Neural cell (in vitro differentiated cells): Measurements from ENCODE around the gene LRRC4B. TPM values are rescaled to one million over a fixed set of nuclear protein-coding genes. Genes with fewer than 3 reads are reported as not detected.

Source experiments
- H2AFZ ChIP-seq: fragments of 200-600, 300-800 bp; sonication (generic), shearing (Covaris generic); 2 replicates; pipeline ENCODE4 v1.6.0; 2014; ENCODE audit warnings: low read depth, mild to moderate bottlenecking, antibody characterized with exemption, low read length, moderate library complexity
- H3F3A ChIP-seq: fragments of 200-600 bp; shearing (Covaris generic); 2 replicates; pipeline ENCODE4 v1.6.1; 2016; ENCODE audit warnings: mild to moderate bottlenecking, moderate library complexity, mixed read lengths, antibody characterized with exemption, low read length; ENCODE audit not compliant: insufficient read depth, poor library complexity, severe bottlenecking
- H3K27ac ChIP-seq: fragments of 200-600, 300-800 bp; sonication (generic), shearing (Covaris generic); 2 replicates; pipeline ENCODE4 v1.5.1; 2014; ENCODE audit warnings: mild to moderate bottlenecking, low read length, moderate library complexity
- H3K27me3 ChIP-seq: fragments of 300-800, 200-600 bp; sonication (generic), shearing (Covaris generic); 2 replicates; pipeline ENCODE4 v1.6.0; 2014; ENCODE audit warnings: mild to moderate bottlenecking, low read depth, low read length, moderate library complexity; ENCODE audit not compliant: insufficient read depth
- H3K36me3 ChIP-seq: fragments of 300-800, 200-600 bp; sonication (generic), shearing (Covaris generic); 2 replicates; pipeline ENCODE4 v1.5.1; 2014; ENCODE audit warnings: mild to moderate bottlenecking, antibody characterized with exemption, low read length, moderate library complexity; ENCODE audit not compliant: insufficient read depth
- H3K4me2 ChIP-seq: fragments of 300-800, 200-600 bp; sonication (generic), shearing (Covaris generic); 2 replicates; pipeline ENCODE4 v1.6.0; 2014; ENCODE audit warnings: mild to moderate bottlenecking, low read length
- H3K4me3 ChIP-seq: fragments of 300-800, 200-600 bp; sonication (generic), shearing (Covaris generic); 2 replicates; pipeline ENCODE4 v1.5.1; 2014; ENCODE audit warnings: mild to moderate bottlenecking, low read length, moderate library complexity
- H3K79me2 ChIP-seq: fragments of 200-600 bp; shearing (Covaris generic); replicated peaks from 2 replicates; pipeline ENCODE4 v1.6.0; 2014; ENCODE audit warnings: mild to moderate bottlenecking, low read length, moderate library complexity; ENCODE audit not compliant: insufficient read depth
- H3K9ac ChIP-seq: fragments of 300-800, 200-600 bp; sonication (generic), shearing (Covaris generic); 2 replicates; pipeline ENCODE4 v1.6.1; 2016; ENCODE audit warnings: mild to moderate bottlenecking, low read length, mixed read lengths
- H3K9me2 ChIP-seq: fragments of 200-600 bp; shearing (Covaris generic); 2 replicates; pipeline ENCODE4 v1.6.1; 2016; ENCODE audit warnings: mild to moderate bottlenecking, low read length, mixed read lengths; ENCODE audit not compliant: insufficient read depth
- H3K9me3 ChIP-seq: fragments of 200-600, 300-800 bp; sonication (generic), shearing (Covaris generic); 2 replicates; pipeline ENCODE4 v1.6.1; 2016; ENCODE audit warnings: mild to moderate bottlenecking, mixed run types, low read length, moderate library complexity, mixed read lengths
- H4K20me1 ChIP-seq: fragments of 200-600 bp; shearing (Covaris generic); 2 replicates; pipeline ENCODE4 v1.6.1; 2016; ENCODE audit warnings: mild to moderate bottlenecking, mixed run types; ENCODE audit not compliant: insufficient read depth
- EP300 ChIP-seq: fragments of 450-650 bp; conservative IDR thresholded peaks from 2 replicates; pipeline ENCODE4 v1.6.1; 2014; ENCODE audit warnings: antibody characterized with exemption, mild to moderate bottlenecking, moderate library complexity; ENCODE audit not compliant: poor library complexity, severe bottlenecking
- EZH2 ChIP-seq: fragments of 200-600, 300-800 bp; shearing (Covaris generic), sonication (generic); IDR thresholded peaks from 2 replicates; pipeline ENCODE4 v1.6.1; 2014; ENCODE audit warnings: antibody characterized with exemption, low read length, borderline replicate concordance, mild to moderate bottlenecking; ENCODE audit not compliant: insufficient read depth, poor library complexity, severe bottlenecking
- MXI1 ChIP-seq: fragments of 450-650 bp; conservative IDR thresholded peaks from 2 replicates; pipeline ENCODE4 v1.6.1; 2014; ENCODE audit warnings: antibody characterized with exemption, mild to moderate bottlenecking; ENCODE audit not compliant: poor library complexity, severe bottlenecking
- POLR2AphosphoS5 ChIP-seq: IDR thresholded peaks from 2 replicates; pipeline ENCODE4 v1.6.1; 2012
- RAD21 ChIP-seq: fragments of 450-650 bp; conservative IDR thresholded peaks from 2 replicates; pipeline ENCODE4 v1.6.1; 2014; ENCODE audit warnings: antibody characterized with exemption, mild to moderate bottlenecking, moderate library complexity
- SMC3 ChIP-seq: fragments of 450-650 bp; conservative IDR thresholded peaks from 2 replicates; pipeline ENCODE4 v1.6.1; 2014; ENCODE audit warnings: antibody characterized with exemption, mild to moderate bottlenecking, moderate library complexity; ENCODE audit not compliant: poor library complexity
- TAF1 ChIP-seq: IDR thresholded peaks from 2 replicates; pipeline ENCODE4 v1.6.1; 2012; ENCODE audit warnings: low read depth
- polyA plus RNA-seq: library from polyadenylated mRNA; depleted of rRNA; stranded (reverse); fragments of >200 nt; gene quantifications from 2 replicates; pipeline ENCODE4 v1.2.3, GENCODE V29; 2014
- TF ChIP-seq, protein P1 (sequence below): fragments of 450-650 bp; IDR thresholded peaks from 2 replicates; pipeline ENCODE4 v1.5.1; 2014; ENCODE audit warnings: antibody characterized with exemption, mild to moderate bottlenecking, moderate library complexity; ENCODE audit not compliant: poor library complexity, severe bottlenecking
- TF ChIP-seq, protein P2 (sequence below): IDR thresholded peaks from 2 replicates; pipeline ENCODE4 v1.6.1; 2012; ENCODE audit warnings: borderline replicate concordance

LRRC4B gene
- polyA plus RNA-seq, 1 donor from 2014 or later: 83.1 TPM

DNA sequence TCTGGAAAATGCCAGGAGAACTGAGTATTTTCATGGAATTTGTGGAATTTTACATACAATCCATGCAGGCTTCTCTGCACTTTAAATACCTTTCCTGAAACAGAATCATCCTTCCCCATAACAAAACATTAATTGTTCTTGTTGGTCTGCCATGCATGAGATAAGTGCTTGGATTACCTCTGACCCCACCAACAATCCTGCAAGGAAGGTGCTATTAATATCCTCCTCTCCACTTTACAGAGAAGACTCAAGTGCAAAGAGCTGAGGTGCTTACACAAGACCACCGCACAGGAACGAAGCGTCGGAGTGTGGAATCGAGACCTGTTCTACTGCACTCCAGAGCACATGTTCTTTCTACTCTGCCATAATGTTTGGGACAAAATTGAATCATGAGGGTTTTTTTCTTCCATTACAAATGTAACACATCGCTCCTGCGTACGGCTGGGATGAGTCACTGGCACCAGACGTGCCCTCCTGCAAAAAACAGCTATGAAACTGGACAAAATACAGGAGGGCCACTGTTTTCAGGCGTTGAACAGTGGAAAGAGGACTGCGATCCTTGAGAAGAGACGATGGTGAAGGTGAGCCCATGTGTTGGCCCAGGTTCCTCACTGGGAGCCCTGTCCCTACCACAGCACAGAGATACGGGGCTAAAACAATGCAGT is 12.9 kb upstream of the LRRC4B start:
- Histone ChIP-seq H3K9me2 (no peaks in the 10 kb centered on the region), H3K27me3 (no peaks in the 10 kb centered on the region), H3K4me3 (no peak overlapping the region), H2AFZ (no peak overlapping the region), H3K4me2 (no peak overlapping the region), H3K27ac (no peak overlapping the region), H4K20me1 (no peaks in the 10 kb centered on the region), H3K79me2 (no peaks in the 10 kb centered on the region), H3K36me3 (no peaks in the 10 kb centered on the region), H3K9me3 (no peaks in the 10 kb centered on the region), H3F3A (no peaks in the 10 kb centered on the region), H3K9ac (no peak overlapping the region)
- no peak for TF ChIP-seq SMC3
- TF ChIP-seq, protein P1, sequence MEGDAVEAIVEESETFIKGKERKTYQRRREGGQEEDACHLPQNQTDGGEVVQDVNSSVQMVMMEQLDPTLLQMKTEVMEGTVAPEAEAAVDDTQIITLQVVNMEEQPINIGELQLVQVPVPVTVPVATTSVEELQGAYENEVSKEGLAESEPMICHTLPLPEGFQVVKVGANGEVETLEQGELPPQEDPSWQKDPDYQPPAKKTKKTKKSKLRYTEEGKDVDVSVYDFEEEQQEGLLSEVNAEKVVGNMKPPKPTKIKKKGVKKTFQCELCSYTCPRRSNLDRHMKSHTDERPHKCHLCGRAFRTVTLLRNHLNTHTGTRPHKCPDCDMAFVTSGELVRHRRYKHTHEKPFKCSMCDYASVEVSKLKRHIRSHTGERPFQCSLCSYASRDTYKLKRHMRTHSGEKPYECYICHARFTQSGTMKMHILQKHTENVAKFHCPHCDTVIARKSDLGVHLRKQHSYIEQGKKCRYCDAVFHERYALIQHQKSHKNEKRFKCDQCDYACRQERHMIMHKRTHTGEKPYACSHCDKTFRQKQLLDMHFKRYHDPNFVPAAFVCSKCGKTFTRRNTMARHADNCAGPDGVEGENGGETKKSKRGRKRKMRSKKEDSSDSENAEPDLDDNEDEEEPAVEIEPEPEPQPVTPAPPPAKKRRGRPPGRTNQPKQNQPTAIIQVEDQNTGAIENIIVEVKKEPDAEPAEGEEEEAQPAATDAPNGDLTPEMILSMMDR: no peak
- TF ChIP-seq EZH2: no peak
- TF ChIP-seq, protein P2, sequence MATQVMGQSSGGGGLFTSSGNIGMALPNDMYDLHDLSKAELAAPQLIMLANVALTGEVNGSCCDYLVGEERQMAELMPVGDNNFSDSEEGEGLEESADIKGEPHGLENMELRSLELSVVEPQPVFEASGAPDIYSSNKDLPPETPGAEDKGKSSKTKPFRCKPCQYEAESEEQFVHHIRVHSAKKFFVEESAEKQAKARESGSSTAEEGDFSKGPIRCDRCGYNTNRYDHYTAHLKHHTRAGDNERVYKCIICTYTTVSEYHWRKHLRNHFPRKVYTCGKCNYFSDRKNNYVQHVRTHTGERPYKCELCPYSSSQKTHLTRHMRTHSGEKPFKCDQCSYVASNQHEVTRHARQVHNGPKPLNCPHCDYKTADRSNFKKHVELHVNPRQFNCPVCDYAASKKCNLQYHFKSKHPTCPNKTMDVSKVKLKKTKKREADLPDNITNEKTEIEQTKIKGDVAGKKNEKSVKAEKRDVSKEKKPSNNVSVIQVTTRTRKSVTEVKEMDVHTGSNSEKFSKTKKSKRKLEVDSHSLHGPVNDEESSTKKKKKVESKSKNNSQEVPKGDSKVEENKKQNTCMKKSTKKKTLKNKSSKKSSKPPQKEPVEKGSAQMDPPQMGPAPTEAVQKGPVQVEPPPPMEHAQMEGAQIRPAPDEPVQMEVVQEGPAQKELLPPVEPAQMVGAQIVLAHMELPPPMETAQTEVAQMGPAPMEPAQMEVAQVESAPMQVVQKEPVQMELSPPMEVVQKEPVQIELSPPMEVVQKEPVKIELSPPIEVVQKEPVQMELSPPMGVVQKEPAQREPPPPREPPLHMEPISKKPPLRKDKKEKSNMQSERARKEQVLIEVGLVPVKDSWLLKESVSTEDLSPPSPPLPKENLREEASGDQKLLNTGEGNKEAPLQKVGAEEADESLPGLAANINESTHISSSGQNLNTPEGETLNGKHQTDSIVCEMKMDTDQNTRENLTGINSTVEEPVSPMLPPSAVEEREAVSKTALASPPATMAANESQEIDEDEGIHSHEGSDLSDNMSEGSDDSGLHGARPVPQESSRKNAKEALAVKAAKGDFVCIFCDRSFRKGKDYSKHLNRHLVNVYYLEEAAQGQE: no peak
- no peak for TF ChIP-seq MXI1
- TF ChIP-seq TAF1: no peak
- TF ChIP-seq RAD21: no peak
- no peak for TF ChIP-seq POLR2AphosphoS5
- no peak for TF ChIP-seq EP300

DNA sequence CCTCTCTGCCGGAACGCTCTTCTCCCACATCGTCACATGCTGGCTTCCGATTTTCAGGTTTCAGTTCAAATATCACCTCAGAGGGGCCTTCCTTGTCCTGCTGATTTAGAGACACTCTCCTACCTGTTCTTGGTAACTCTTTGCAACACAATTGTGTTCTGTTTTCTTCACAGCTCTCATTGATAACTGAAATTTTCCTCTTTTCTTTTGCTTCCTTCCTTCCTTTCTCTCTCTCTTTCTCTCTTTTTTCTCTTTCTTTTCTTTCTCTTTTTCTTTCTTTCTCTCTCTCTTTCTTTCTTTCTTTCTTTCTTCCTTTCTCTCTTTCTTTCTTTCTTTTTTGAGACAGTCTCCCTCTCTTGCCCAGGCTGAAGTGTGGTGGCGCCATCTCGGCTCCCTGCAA is 12.0 kb upstream of the LRRC4B start:
- no peak overlapping the region for H3K27ac ChIP-seq

More for the DNA sequence above, 12.0 kb upstream of the LRRC4B start:
- no peak overlapping the region for H3K4me2 ChIP-seq
- no peaks in the 10 kb centered on the region for H3K36me3 ChIP-seq
- no peaks in the 10 kb centered on the region for H3K79me2 ChIP-seq
- no peak overlapping the region for H2AFZ ChIP-seq
- no peak overlapping the region for H3K9ac ChIP-seq
- H4K20me1 ChIP-seq: no peaks in the 10 kb centered on the region
- H3K9me3 ChIP-seq: no peaks in the 10 kb centered on the region
- H3K9me2 ChIP-seq: no peaks in the 10 kb centered on the region
- TF ChIP-seq POLR2AphosphoS5: no peak
- TF ChIP-seq RAD21: no peak
- TF ChIP-seq MXI1: no peak
- TF ChIP-seq, protein P1: no peak
- TF ChIP-seq EP300: no peak
- TF ChIP-seq EZH2: no peak
- TF ChIP-seq, protein P2: no peak
- TF ChIP-seq SMC3: no peak
- no peak for TF ChIP-seq TAF1
- H3K27me3 ChIP-seq: no peaks in the 10 kb centered on the region
- no peak overlapping the region for H3K4me3 ChIP-seq
- H3F3A ChIP-seq: no peaks in the 10 kb centered on the region
